ENCODE data around the gene PTPRH. TPM values are rescaled to one million over a fixed set of nuclear protein-coding genes. Genes with fewer than 3 reads are reported as not detected.

The PTPRH gene
- total and polyA plus RNA-seq, 9 of the 15 experiments (the other 6 are each of a cell fraction or from before 2014, with no cell fraction given): 0.87 to 34.3 (median 22.7) TPM

DNA sequence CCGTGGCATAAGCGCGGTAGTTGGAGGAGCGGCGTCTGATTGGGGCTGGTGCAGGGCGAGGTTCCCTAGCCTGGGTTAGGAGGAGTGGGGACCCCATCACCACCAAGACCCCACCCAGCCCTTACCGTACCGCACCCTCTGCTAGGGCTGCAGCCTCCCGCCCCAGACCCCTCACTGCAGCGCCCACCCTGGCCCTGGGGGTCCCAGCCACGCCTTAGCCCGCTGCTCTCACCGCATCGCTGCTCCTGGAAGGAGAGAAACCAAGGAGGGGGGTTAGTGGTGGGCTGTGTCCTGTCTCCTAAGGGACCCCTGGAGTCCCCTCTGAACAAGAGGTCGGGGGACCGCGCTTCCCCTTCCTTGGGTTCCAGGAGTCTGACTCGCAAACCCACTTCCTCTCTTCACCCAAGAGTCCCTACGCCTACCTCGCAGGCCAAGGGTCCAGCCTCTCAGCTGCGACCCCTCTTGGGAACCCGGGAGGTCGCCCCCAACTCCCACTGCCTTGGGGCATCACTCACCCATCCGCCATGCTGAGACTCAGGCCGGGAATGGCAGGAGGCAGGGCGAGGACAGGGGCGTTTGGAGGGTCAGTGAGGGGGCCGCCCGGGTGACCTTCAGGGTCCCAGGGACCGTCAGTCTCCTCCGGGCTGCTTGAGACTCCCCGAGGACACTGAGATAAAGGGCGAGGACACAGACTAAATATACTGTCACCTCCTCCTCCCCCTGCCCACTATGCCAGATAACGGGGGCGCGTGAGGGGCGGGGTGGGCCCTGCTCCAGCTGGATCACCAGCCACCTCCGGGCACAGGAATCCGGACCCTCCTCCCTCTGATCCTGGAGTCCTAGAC is 52.0 kb downstream of the PTPRH start, which contains the start of gene TNNI3:
Gene TNNI3, minus strand, starts transcription at position 669 of the 845 bp plus-strand sequence. Its CDS starts 143 bp downstream, at position 526.
- H3K9me3 ChIP-seq (replicated peaks; ENCODE audit: control insufficient read depth, insufficient read depth, low read depth, low read length): no peaks in the 10 kb centered on the region
- no peaks in the 10 kb centered on the region for H4K20me1 ChIP-seq (replicated peaks; ENCODE audit: control insufficient read depth, insufficient read depth, low read length)
- intact Hi-C loops (cut with micrococcal nuclease) (loop anchor here (10.0 kb wide), 1 partner anchor 348 kb away; no protein-coding TSS in a partner anchor), in situ Hi-C loops (cut with MboI) (loop anchor here (25.0 kb wide), 1 partner anchor 980 kb away; the partner anchor contains the start of gene ZNF444)
- peak within 1 kb of the TSS; percentile 56 for H3K4me3 ChIP-seq
- peak within 1 kb of the TSS; percentile 63 for H2AFZ ChIP-seq (ENCODE audit: low read depth, low read length)
- no TSS peak for BruUV-seq (replicated peaks)
- H3K79me2 ChIP-seq (ENCODE audit: control insufficient read depth, insufficient read depth, low read length): peaks cover 14% of the 10 kb centered on the region
- 22% methylated on average over 36 of the region's 39 CpGs for WGBS (ENCODE audit: insufficient coverage, low coverage, missing lambda C conversion rate)
- CTCF ChIA-PET (ENCODE audit: low intra/inter-chr PET ratio): interaction anchor here (1.2 kb wide), 1 partner anchor 11 kb away, joined by 4 read pairs; no protein-coding TSS in a partner anchor
- peak within 1 kb of the TSS; percentile 77 for H3K4me2 ChIP-seq (ENCODE audit: insufficient read depth, low read length)
- H3K4me1 ChIP-seq (replicated peaks in 1 of 2; ENCODE audit: control insufficient read depth in 2 of 2, insufficient read depth in 2 of 2, low read length in 2 of 2): peaks cover 34 to 67% of the 10 kb centered on the region in 2 experiments
- POLR2A ChIA-PET: interaction anchor here (0.6 to 1.2 kb wide), 3 partner anchors 11 to 94 kb away, joined by 3 to 5 read pairs (median 3); partner anchors contain the start of gene RDH13
- H3K27ac ChIP-seq (ENCODE audit: extremely low read depth, low read depth, low read length): peak within 1 kb of the TSS; percentile 66
- H3K36me3 ChIP-seq (ENCODE audit: control insufficient read depth, insufficient read depth, low read length): peaks cover 13% of the 10 kb centered on the region; the same call in 1 of the 3 replicates
- FAIRE-seq (no peak), DNase-seq (ENCODE audit: extremely low read depth in 1 of 4, low spot score in 3 of 4) (peak in 3 of 4 experiments; percentile 25 to 53 (median 28)), ATAC-seq (no peak)
- H3K9me1 ChIP-seq (ENCODE audit: control insufficient read depth, insufficient read depth, low read length): no peaks in the 10 kb centered on the region
- peak within 1 kb of the TSS; percentile 44 to 94 for H3K9ac ChIP-seq (ENCODE audit: insufficient read depth in 1 of 2, low read depth in 2 of 2, low read length in 2 of 2)
- H3K27me3 ChIP-seq (ENCODE audit: control insufficient read depth in 2 of 2, insufficient read depth in 2 of 2, low read length in 2 of 2): no peaks in the 10 kb centered on the region
- TF ChIP-seq HIVEP1 (CRISPR knock-in tag; IDR thresholded peaks at IDR 0.05) (no peak), EGR1 (conservative IDR thresholded peaks at IDR 0.05) (0 out of 2 replicates have a peak, but pooled peaks have one; percentile 20), C11orf30 (IDR thresholded peaks at IDR 0.05; ENCODE audit: low read depth) (no peak), ZNF12 (CRISPR knock-in tag; IDR thresholded peaks at IDR 0.05) (no peak), ZEB2 (IDR thresholded peaks at IDR 0.05) (no peak), ZBTB7A (IDR thresholded peaks at IDR 0.05; ENCODE audit: borderline replicate concordance, control insufficient read depth, low read depth, low read length) (peak; percentile 91; the same call in 1 of the 2 replicates), ZFP36 (IDR thresholded peaks at IDR 0.05; ENCODE audit: low read depth, low read length, partially characterized antibody) (no peak), KLF10 (CRISPR knock-in tag; IDR thresholded peaks at IDR 0.05) (no peak)
- TF ChIP-seq, protein P1, sequence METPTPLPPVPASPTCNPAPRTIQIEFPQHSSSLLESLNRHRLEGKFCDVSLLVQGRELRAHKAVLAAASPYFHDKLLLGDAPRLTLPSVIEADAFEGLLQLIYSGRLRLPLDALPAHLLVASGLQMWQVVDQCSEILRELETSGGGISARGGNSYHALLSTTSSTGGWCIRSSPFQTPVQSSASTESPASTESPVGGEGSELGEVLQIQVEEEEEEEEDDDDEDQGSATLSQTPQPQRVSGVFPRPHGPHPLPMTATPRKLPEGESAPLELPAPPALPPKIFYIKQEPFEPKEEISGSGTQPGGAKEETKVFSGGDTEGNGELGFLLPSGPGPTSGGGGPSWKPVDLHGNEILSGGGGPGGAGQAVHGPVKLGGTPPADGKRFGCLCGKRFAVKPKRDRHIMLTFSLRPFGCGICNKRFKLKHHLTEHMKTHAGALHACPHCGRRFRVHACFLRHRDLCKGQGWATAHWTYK (CRISPR knock-in tag; IDR thresholded peaks at IDR 0.05): 0 out of 2 replicates have a peak, but pooled peaks have one; percentile 34
- TF ChIP-seq, protein P2, sequence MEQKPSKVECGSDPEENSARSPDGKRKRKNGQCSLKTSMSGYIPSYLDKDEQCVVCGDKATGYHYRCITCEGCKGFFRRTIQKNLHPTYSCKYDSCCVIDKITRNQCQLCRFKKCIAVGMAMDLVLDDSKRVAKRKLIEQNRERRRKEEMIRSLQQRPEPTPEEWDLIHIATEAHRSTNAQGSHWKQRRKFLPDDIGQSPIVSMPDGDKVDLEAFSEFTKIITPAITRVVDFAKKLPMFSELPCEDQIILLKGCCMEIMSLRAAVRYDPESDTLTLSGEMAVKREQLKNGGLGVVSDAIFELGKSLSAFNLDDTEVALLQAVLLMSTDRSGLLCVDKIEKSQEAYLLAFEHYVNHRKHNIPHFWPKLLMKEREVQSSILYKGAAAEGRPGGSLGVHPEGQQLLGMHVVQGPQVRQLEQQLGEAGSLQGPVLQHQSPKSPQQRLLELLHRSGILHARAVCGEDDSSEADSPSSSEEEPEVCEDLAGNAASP (IDR thresholded peaks at IDR 0.05): no peak
- TF ChIP-seq, protein P3, sequence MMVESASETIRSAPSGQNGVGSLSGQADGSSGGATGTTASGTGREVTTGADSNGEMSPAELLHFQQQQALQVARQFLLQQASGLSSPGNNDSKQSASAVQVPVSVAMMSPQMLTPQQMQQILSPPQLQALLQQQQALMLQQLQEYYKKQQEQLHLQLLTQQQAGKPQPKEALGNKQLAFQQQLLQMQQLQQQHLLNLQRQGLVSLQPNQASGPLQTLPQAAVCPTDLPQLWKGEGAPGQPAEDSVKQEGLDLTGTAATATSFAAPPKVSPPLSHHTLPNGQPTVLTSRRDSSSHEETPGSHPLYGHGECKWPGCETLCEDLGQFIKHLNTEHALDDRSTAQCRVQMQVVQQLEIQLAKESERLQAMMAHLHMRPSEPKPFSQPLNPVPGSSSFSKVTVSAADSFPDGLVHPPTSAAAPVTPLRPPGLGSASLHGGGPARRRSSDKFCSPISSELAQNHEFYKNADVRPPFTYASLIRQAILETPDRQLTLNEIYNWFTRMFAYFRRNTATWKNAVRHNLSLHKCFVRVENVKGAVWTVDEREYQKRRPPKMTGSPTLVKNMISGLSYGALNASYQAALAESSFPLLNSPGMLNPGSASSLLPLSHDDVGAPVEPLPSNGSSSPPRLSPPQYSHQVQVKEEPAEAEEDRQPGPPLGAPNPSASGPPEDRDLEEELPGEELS (CRISPR knock-in tag; IDR thresholded peaks at IDR 0.05; ENCODE audit: borderline replicate concordance): 0 out of 2 replicates have a peak, but pooled peaks have one; percentile 61
- TF ChIP-seq, protein P4, sequence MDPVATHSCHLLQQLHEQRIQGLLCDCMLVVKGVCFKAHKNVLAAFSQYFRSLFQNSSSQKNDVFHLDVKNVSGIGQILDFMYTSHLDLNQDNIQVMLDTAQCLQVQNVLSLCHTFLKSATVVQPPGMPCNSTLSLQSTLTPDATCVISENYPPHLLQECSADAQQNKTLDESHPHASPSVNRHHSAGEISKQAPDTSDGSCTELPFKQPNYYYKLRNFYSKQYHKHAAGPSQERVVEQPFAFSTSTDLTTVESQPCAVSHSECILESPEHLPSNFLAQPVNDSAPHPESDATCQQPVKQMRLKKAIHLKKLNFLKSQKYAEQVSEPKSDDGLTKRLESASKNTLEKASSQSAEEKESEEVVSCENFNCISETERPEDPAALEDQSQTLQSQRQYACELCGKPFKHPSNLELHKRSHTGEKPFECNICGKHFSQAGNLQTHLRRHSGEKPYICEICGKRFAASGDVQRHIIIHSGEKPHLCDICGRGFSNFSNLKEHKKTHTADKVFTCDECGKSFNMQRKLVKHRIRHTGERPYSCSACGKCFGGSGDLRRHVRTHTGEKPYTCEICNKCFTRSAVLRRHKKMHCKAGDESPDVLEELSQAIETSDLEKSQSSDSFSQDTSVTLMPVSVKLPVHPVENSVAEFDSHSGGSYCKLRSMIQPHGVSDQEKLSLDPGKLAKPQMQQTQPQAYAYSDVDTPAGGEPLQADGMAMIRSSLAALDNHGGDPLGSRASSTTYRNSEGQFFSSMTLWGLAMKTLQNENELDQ (CRISPR knock-in tag; IDR thresholded peaks at IDR 0.05; ENCODE audit: borderline replicate concordance): no peak

All from K562 (cell line).